MM.1S (cell line): Measurements from ENCODE around the gene AADAT.

Experiments
- CTCF ChIP-seq: fragments of 300-600 bp; sonication (generic); IDR thresholded peaks from 2 replicates; pipeline ENCODE4 v1.5.1; 2016; ENCODE audit warnings: antibody characterized with exemption, low read length, mixed read lengths
- EZH2 ChIP-seq: fragments of 300-600 bp; sonication (generic); optimal IDR thresholded peaks from 2 replicates; pipeline ENCODE3; 2017; ENCODE audit warnings: low read depth, mild to moderate bottlenecking, antibody characterized with exemption, low read length, mixed read lengths
- EZH2phosphoT487 ChIP-seq: fragments of 300-600 bp; sonication (generic); IDR thresholded peaks from 2 replicates; pipeline ENCODE4 v1.6.1; 2018; ENCODE audit warnings: antibody characterized with exemption, low read length

- TF ChIP-seq EZH2 (no peak), CTCF (no peak), EZH2phosphoT487 (no peak)
These were observed 51.5 kb downstream of the AADAT start for GRCh38 chr4:170038232-170038631.
